K562 (cell line): ENCODE measurements around the gene MAP3K6. TPM values are rescaled to one million over a fixed set of nuclear protein-coding genes. Genes with fewer than 3 reads are reported as not detected.

ENCODE experiments used
- ATAC-seq: fragments of 200-7000 bp; cut with Tn5 transposase; 3 replicates; pipeline ENCODE4 v1.9.1; 2020; ENCODE audit warnings: moderate library complexity
- BruUV-seq: library from RNA; stranded (reverse); fragments of 400-500 nt; replicated peaks from 2 replicates; lab custom pipeline; 2021; lab: Mats Ljungman, UMichigan
- CTCF ChIA-PET: fragments of 300-600 bp; formaldehyde crosslinking; extraction: SDS; loops from one replicate; lab custom pipeline; 2021; ENCODE audit warnings: low intra/inter-chr PET ratio; lab: Yijun Ruan, JAX
- POLR2A ChIA-PET: fragments of 300-600, 350-650 bp; sonication (Branson Sonifier 250); formaldehyde crosslinking; extraction: SDS; loops from one replicate; lab custom pipeline; 2021; ENCODE audit warnings: antibody characterized with exemption, inconsistent platforms; lab: Yijun Ruan, JAX
- DNase-seq, 4 experiments: peaks; one replicate each; pipeline versions ENCODE4 v3.0.0 to v3.0.0-alpha.2; 2011 to 2018; ENCODE audit warnings: low spot score in 3 of 4, mixed read lengths in 3 of 4; ENCODE audit errors: extremely low read depth in 1 of 4
- FAIRE-seq: peaks from 2 replicates; lab custom pipeline; 2011; peaks lifted over from hg19 to GRCh38; lab: Jason Lieb, UNC
- H2AFZ ChIP-seq: 2 replicates; pipeline ENCODE4 v1.6.0; 2011; ENCODE audit warnings: low read depth, low read length, control low read depth, inconsistent platforms
- H3K27ac ChIP-seq: fragments of 200-600 bp; 3 replicates; pipeline ENCODE4 v1.8.0; 2011; ENCODE audit warnings: low read depth, mild to moderate bottlenecking, control low read depth, inconsistent platforms, low read length, moderate library complexity, mixed read lengths; ENCODE audit errors: extremely low read depth
- H3K27me3 ChIP-seq, 2 experiments: fragments of 300-600 bp in 1 of 2; 2 replicates in 1 of 2; 3 replicates in 1 of 2; pipeline versions ENCODE4 v1.6.0 to v1.8.0; 2011; ENCODE audit warnings: inconsistent platforms in 2 of 2, low read length in 2 of 2, mild to moderate bottlenecking in 1 of 2, mixed read lengths in 1 of 2, moderate library complexity in 1 of 2; ENCODE audit not compliant: control insufficient read depth in 2 of 2, insufficient read depth in 2 of 2
- H3K36me3 ChIP-seq: fragments of 300-600 bp; 3 replicates; pipeline ENCODE4 v1.8.0; 2011; ENCODE audit warnings: mild to moderate bottlenecking, low read length, inconsistent platforms; ENCODE audit not compliant: control insufficient read depth, insufficient read depth
- H3K4me1 ChIP-seq, 2 experiments: fragments of 200-600 bp in 1 of 2; replicated peaks in 1 of 2; 2 replicates in 1 of 2; 3 replicates in 1 of 2; pipeline versions ENCODE4 v1.5.1 to v1.8.0; 2011; ENCODE audit warnings: inconsistent platforms in 2 of 2, low read length in 2 of 2, mild to moderate bottlenecking in 1 of 2, mixed read lengths in 1 of 2, moderate library complexity in 1 of 2; ENCODE audit not compliant: control insufficient read depth in 2 of 2, insufficient read depth in 2 of 2
- H3K4me2 ChIP-seq: 2 replicates; pipeline ENCODE4 v1.6.1; 2011; ENCODE audit warnings: low read length, control low read depth, inconsistent platforms, mixed read lengths; ENCODE audit not compliant: insufficient read depth
- H3K4me3 ChIP-seq: fragments of 200-600 bp; sonication (generic), shearing (Covaris generic); 2 replicates; pipeline ENCODE4 v1.5.1; 2016; ENCODE audit warnings: control low read depth, inconsistent platforms
- H3K79me2 ChIP-seq: fragments of 200-600 bp; 3 replicates; pipeline ENCODE4 v1.8.0; 2011; ENCODE audit warnings: low read length, inconsistent platforms; ENCODE audit not compliant: control insufficient read depth, insufficient read depth
- H3K9ac ChIP-seq, 2 experiments: 2 replicates each; pipeline versions ENCODE4 v1.6.0 to v1.6.1; 2011; ENCODE audit warnings: low read depth in 2 of 2, low read length in 2 of 2, control low read depth in 1 of 2, inconsistent platforms in 1 of 2, mild to moderate bottlenecking in 1 of 2, mixed read lengths in 1 of 2; ENCODE audit not compliant: insufficient read depth in 1 of 2
- H3K9me1 ChIP-seq: one replicate; pipeline ENCODE4 v1.6.0; 2011; ENCODE audit warnings: inconsistent platforms, mild to moderate bottlenecking, low read length, moderate library complexity; ENCODE audit not compliant: control insufficient read depth, insufficient read depth
- H3K9me3 ChIP-seq: replicated peaks from 2 replicates; pipeline ENCODE4 v1.5.1; 2011; ENCODE audit warnings: low read depth, low read length, inconsistent platforms; ENCODE audit not compliant: control insufficient read depth, insufficient read depth
- H4K20me1 ChIP-seq: replicated peaks from 2 replicates; pipeline ENCODE4 v1.6.1; 2011; ENCODE audit warnings: low read length, inconsistent platforms, mixed read lengths; ENCODE audit not compliant: control insufficient read depth, insufficient read depth
- CTCF ChIP-seq, 3 experiments: IDR thresholded peaks in 2 of 3; conservative IDR thresholded peaks in 1 of 3; 2 replicates each; pipeline ENCODE4 v1.5.1; 2011 to 2012; ENCODE audit warnings: low read length in 3 of 3, mild to moderate bottlenecking in 3 of 3, control low read depth in 2 of 3, improper control_type of control experiment in 1 of 3, inconsistent platforms in 1 of 3, low read depth in 1 of 3, mixed read lengths in 1 of 3, moderate library complexity in 1 of 3; ENCODE audit not compliant: insufficient read depth in 2 of 3
- DNMT1 ChIP-seq: fragments of 450-650 bp; IDR thresholded peaks from 2 replicates; pipeline ENCODE4 v1.6.1; 2016; ENCODE audit warnings: antibody characterized with exemption, mild to moderate bottlenecking
- EHMT2 ChIP-seq: fragments of 450-650 bp; IDR thresholded peaks from 2 replicates; pipeline ENCODE4 v1.6.1; 2018; ENCODE audit warnings: antibody characterized with exemption
- PCBP1 ChIP-seq: fragments of 200-400 bp; formaldehyde crosslinking; IDR thresholded peaks from 2 replicates; pipeline ENCODE4 v1.6.1; 2018; ENCODE audit warnings: mild to moderate bottlenecking, low read depth, low read length; ENCODE audit not compliant: poor library complexity, severe bottlenecking
- PCBP2 ChIP-seq: fragments of 200-400 bp; formaldehyde crosslinking; IDR thresholded peaks from 2 replicates; pipeline ENCODE4 v1.6.1; 2018; ENCODE audit warnings: low read length, low read depth, mild to moderate bottlenecking, moderate library complexity; ENCODE audit not compliant: poor library complexity, severe bottlenecking
- POLR2G ChIP-seq: fragments of 200-400 bp; formaldehyde crosslinking; IDR thresholded peaks from 2 replicates; pipeline ENCODE4 v1.6.1; 2017; ENCODE audit warnings: low read depth, mild to moderate bottlenecking, antibody characterized with exemption, low read length, moderate library complexity
- TAF1 ChIP-seq: IDR thresholded peaks from 2 replicates; pipeline ENCODE4 v1.6.1; 2011; ENCODE audit warnings: mild to moderate bottlenecking, low read length, moderate library complexity; ENCODE audit not compliant: insufficient read depth, control insufficient read depth, severe bottlenecking; ENCODE audit errors: extremely low read depth
- YBX1 ChIP-seq: fragments of 450-650 bp; IDR thresholded peaks from 2 replicates; pipeline ENCODE4 v1.7.1; 2016; ENCODE audit warnings: mild to moderate bottlenecking
- ZBTB33 ChIP-seq: sonication (generic); formaldehyde crosslinking; IDR thresholded peaks from 2 replicates; pipeline ENCODE4 v1.8.1; 2023; ENCODE audit warnings: mild to moderate bottlenecking, missing genetic modification reagents
- ZBTB8A ChIP-seq: fragments of 450-650 bp; IDR thresholded peaks from 2 replicates; pipeline ENCODE4 v1.6.1; 2018; ENCODE audit warnings: mild to moderate bottlenecking, moderate library complexity; ENCODE audit not compliant: partially characterized antibody
- ZC3H4 ChIP-seq: sonication (generic); formaldehyde crosslinking; IDR thresholded peaks from 2 replicates; pipeline ENCODE4 v1.9.0; 2021; ENCODE audit warnings: missing genetic modification reagents, borderline replicate concordance
- ZFPM2 ChIP-seq: fragments of 250-450 bp; sonication (Bioruptor Pico); IDR thresholded peaks from 2 replicates; pipeline ENCODE4 v1.5.1; 2022; ENCODE audit warnings: mild to moderate bottlenecking
- ZNF282 ChIP-seq: sonication (generic); formaldehyde crosslinking; IDR thresholded peaks from 2 replicates; pipeline ENCODE4 v1.8.1; 2023; ENCODE audit warnings: missing genetic modification reagents
- WGBS: fragments of 100-300 bp; shearing (Covaris generic); methylation state at CpG from one replicate; pipeline ENCODE4 v1.1.6; 2016; ENCODE audit warnings: low coverage, mixed read lengths; ENCODE audit not compliant: insufficient coverage; ENCODE audit errors: missing lambda C conversion rate; 5-methylcytosine and 5-hydroxymethylcytosine counted together
- in situ Hi-C: fragments of 300-500 bp; cut with MboI; formaldehyde crosslinking; loops from 4 replicates; pipeline ENCODE4 v1.15.0; 2018; ENCODE audit warnings: inconsistent platforms, mixed read lengths
- intact Hi-C: fragments of 100-400 bp; cut with micrococcal nuclease; formaldehyde crosslinking; loops from 2 replicates; pipeline ENCODE4 v1.14.2; 2022
- polyA plus RNA-seq, 8 experiments: library from polyadenylated mRNA; depleted of rRNA in 4 of 8; stranded (reverse) in 5 of 8; unstranded in 3 of 8; fragments of >200 nt; fragmentation: Nextera tagmentation in 2 of 8; fragmentation: Illumina TruSeq in 1 of 8; extraction: Ambion mirVana in 2 of 8; extraction: Trizol in 1 of 8; gene quantifications; 2 replicates each; pipeline versions ENCODE4 v1.2.1 to v1.2.3, GENCODE V29; 2011 to 2014; ENCODE audit warnings: inconsistent platforms in 1 of 8, missing spikeins in 1 of 8
- total RNA-seq, 7 experiments: library from RNA; depleted of rRNA in 6 of 7; stranded (reverse); fragments of >200 nt in 6 of 7; fragmentation: Illumina TruSeq in 2 of 7; extraction: Trizol in 2 of 7; gene quantifications; 2 replicates each; pipeline versions ENCODE4 v1.2.1 to v1.2.3, GENCODE V29; 2011 to 2021; ENCODE audit warnings: low replicate concordance in 1 of 7

MAP3K6 gene
- total and polyA plus RNA-seq, 9 of the 15 experiments (the other 6 are each of a cell fraction or from before 2014, with no cell fraction given): 0.99 to 21.9 (median 7.0) TPM

- H3K79me2 ChIP-seq: no peaks in the 10 kb centered on the region
- 76% methylated on average over 31 of the region's 37 CpGs for WGBS
- in situ Hi-C loops: no loop called here
- H3K9me1 ChIP-seq: no peaks in the 10 kb centered on the region
- H3K9ac ChIP-seq: peak overlapping the region in 1 of 2 experiments; percentile 86; a peak in 2 of 4 replicates
- ATAC-seq: peak; percentile 40
- intact Hi-C loops: loop anchor here (5.0 kb wide), 2 partner anchors 36 to 54 kb away; partner anchors contain the start of gene GPR3
- no peak for FAIRE-seq
- peak in 2 of 4 experiments; percentile 48 to 55 for DNase-seq
- peaks cover 10 to 52% of the 10 kb centered on the region in 2 experiments for H3K4me1 ChIP-seq
- no peak overlapping the region for H3K4me3 ChIP-seq
- H3K27me3 ChIP-seq: no peaks in the 10 kb centered on the region
- BruUV-seq: no TSS peak
- CTCF ChIA-PET: interaction anchor here (1.0 to 1.7 kb wide), 4 partner anchors 32 to 250 kb away, joined by 4 to 5 read pairs (median 4); no protein-coding TSS in a partner anchor
- TF ChIP-seq DNMT1 (no peak), PCBP2 (no peak), ZBTB8A (no peak), TAF1 (no peak), PCBP1 (peak; percentile 38), ZBTB33 (CRISPR knock-in tag) (peak; percentile 99), ZFPM2 (CRISPR knock-in tag) (no peak), CTCF (IDR thresholded peaks at IDR 0.05 in 2 of 3, conservative IDR thresholded peaks at IDR 0.05 in 1 of 3; ENCODE audit: insufficient read depth in 2 of 3, low read depth in 1 of 3, low read length in 3 of 3) (peak in 2 of 3 experiments; percentile 25 to 33; a peak in 4 of 6 replicates), ZNF282 (CRISPR knock-in tag) (no peak), YBX1 (no peak), POLR2G (0 out of 2 replicates have a peak, but pooled peaks have one; percentile 13), ZC3H4 (CRISPR knock-in tag) (no peak), EHMT2 (no peak)
- TF ChIP-seq, all 486 proteins: peak for 4
- Histone ChIP-seq H3K9me3 (no peaks in the 10 kb centered on the region), H3K4me2 (no peak overlapping the region), H2AFZ (peak overlapping the region; percentile 87), H3K36me3 (peaks cover 12% of the 10 kb centered on the region; the same call in 2 of the 3 replicates), H3K27ac (no peak overlapping the region), H4K20me1 (0 out of 2 replicates have a peak, but pooled peaks cover 10% of the 10 kb centered on the region)
- POLR2A ChIA-PET: interaction anchor here (0.6 to 1.5 kb wide), 7 partner anchors 9 to 1770 kb away, joined by 3 to 9 read pairs (median 3); partner anchors contain the start of gene MAP3K6
Observed at GRCh38 chr1:27356619-27357280, 10.0 kb downstream of the MAP3K6 start.
